Measurements from ENCODE around the gene FOXG1. TPM values are rescaled to one million over a fixed set of nuclear protein-coding genes. Genes with fewer than 3 reads are reported as not detected.

The FOXG1 gene
- total and polyA plus RNA-seq, 8 donors, result 0.03 to 0.11 (median 0.05) TPM; not detected in 5

DNA sequence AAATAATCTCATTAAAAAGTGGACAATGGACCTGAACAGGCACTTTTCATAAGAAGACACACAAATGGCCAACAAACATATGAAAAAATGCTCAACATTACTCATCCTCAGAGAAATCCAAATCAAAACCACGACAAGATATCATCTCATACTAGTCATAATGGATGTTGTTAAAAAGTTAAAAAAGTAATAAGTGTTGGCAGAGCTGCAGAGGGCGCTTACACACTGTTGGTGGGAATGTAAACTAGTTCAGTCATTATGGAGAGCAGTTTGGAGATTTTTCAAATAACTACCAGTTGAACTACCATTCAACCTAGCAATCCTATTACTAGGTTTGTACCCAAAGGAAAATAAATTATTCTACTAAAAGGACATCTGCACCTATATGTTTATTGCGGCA lies 47.2 kb downstream of the FOXG1 start:
- no peaks in the 10 kb centered on the region for H3K27me3 ChIP-seq
- intact Hi-C loops (cut with DNase I), result no loop called here
- no peaks in the 10 kb centered on the region for H3K9me3 ChIP-seq
- TF ChIP-seq, protein P1, sequence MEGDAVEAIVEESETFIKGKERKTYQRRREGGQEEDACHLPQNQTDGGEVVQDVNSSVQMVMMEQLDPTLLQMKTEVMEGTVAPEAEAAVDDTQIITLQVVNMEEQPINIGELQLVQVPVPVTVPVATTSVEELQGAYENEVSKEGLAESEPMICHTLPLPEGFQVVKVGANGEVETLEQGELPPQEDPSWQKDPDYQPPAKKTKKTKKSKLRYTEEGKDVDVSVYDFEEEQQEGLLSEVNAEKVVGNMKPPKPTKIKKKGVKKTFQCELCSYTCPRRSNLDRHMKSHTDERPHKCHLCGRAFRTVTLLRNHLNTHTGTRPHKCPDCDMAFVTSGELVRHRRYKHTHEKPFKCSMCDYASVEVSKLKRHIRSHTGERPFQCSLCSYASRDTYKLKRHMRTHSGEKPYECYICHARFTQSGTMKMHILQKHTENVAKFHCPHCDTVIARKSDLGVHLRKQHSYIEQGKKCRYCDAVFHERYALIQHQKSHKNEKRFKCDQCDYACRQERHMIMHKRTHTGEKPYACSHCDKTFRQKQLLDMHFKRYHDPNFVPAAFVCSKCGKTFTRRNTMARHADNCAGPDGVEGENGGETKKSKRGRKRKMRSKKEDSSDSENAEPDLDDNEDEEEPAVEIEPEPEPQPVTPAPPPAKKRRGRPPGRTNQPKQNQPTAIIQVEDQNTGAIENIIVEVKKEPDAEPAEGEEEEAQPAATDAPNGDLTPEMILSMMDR (IDR thresholded peaks at IDR 0.05), result no peak
- DNase-seq (no peak), ATAC-seq (no peak)
- H3K4me3 ChIP-seq, result no peak overlapping the region
- H3K27ac ChIP-seq, result no peak overlapping the region
- H3K36me3 ChIP-seq, result no peaks in the 10 kb centered on the region
- H3K4me1 ChIP-seq, result no peaks in the 10 kb centered on the region
